Endothelial cell (in vitro differentiated cells): ENCODE results near the gene CUX1. TPM values are rescaled to one million over a fixed set of nuclear protein-coding genes. Genes with fewer than 3 reads are reported as not detected.
A peak's percentile ranks its signal among the peaks of the same experiment; 100 is the strongest.

Source experiments
- DNase-seq: peaks from one replicate; pipeline ENCODE4 v3.0.0; 2021; ENCODE audit warnings: low spot score
- H3K27ac Mint-ChIP-seq: one replicate; pipeline ENCODE4 v1.8.0; 2021; ENCODE audit warnings: mixed read lengths, inconsistent platforms; ENCODE audit not compliant: unreplicated experiment
- H3K27me3 Mint-ChIP-seq: one replicate; pipeline ENCODE4 v1.8.0; 2021; ENCODE audit warnings: mild to moderate bottlenecking, moderate library complexity, mixed read lengths, inconsistent platforms; ENCODE audit not compliant: unreplicated experiment
- H3K36me3 Mint-ChIP-seq: one replicate; pipeline ENCODE4 v1.8.0; 2021; ENCODE audit warnings: mild to moderate bottlenecking, low read depth, mixed read lengths, inconsistent platforms; ENCODE audit not compliant: unreplicated experiment
- H3K4me1 Mint-ChIP-seq: one replicate; pipeline ENCODE4 v1.8.0; 2021; ENCODE audit warnings: mild to moderate bottlenecking, mixed read lengths, inconsistent platforms; ENCODE audit not compliant: unreplicated experiment
- H3K4me3 Mint-ChIP-seq: one replicate; pipeline ENCODE4 v1.8.0; 2021; ENCODE audit warnings: mild to moderate bottlenecking, mixed read lengths, inconsistent platforms; ENCODE audit not compliant: unreplicated experiment
- H3K9me3 Mint-ChIP-seq: one replicate; pipeline ENCODE4 v1.8.0; 2021; ENCODE audit warnings: mixed read lengths, inconsistent platforms; ENCODE audit not compliant: unreplicated experiment
- CTCF ChIP-seq: fragments of 200-600 bp; sonication (generic); IDR thresholded peaks from one replicate; pipeline ENCODE4 v1.5.0; 2021; ENCODE audit warnings: antibody characterized with exemption; ENCODE audit not compliant: unreplicated experiment
- total RNA-seq: library from RNA; stranded (reverse); fragmentation: NEBNext Ultra II Directional; extraction: Animal tissue kit (Norgen Biotek cat#: 25700); gene quantifications from one replicate; pipeline ENCODE4 v1.2.1, GENCODE V29; 2021; ENCODE audit not compliant: unreplicated experiment

Gene CUX1
- total RNA-seq, 1 donor from 2014 or later = 43.7 TPM

DNA sequence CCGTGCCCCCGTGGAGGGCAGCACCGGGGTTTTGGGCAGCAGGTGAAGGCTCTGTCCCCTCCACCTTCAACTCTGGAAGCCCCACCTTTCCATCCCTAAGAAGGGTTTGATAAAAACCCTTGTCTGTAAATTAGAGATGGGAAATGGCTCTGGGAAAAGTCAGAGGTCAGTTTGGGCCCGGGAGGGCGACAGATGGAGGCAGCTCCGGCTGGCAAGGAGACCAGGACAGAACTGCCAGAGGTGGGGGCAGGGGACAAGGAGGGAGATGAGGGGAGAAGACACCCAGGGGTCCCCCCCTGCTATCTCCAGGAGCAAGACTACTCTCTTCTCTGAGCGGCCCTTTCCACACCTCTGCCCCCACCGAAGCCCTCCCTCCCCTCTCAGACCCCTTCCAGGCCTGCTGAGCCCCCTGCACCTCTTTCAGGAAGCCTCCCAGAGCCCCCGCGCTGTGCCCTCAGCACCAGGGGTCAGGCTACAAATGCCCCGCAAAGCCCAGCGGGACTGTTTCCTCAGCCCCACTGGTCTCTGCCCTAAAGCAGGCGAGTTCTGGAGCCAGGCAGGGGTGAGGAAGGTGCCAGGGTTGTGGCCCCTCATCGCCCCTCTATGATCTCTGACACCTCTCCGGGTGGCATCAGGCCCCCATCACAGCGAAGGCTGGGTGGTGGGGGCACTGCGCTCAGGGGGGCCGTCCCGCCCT lies 468.3 kb downstream of the CUX1 start:
- Mint-ChIP-seq H3K27ac (no peak overlapping the region), H3K36me3 (no peaks in the 10 kb centered on the region), H3K27me3 (peaks cover 14% of the 10 kb centered on the region), H3K9me3 (no peaks in the 10 kb centered on the region), H3K4me1 (peaks cover 12% of the 10 kb centered on the region), H3K4me3 (peak overlapping the region; percentile 77)
- no peak for DNase-seq
- TF ChIP-seq CTCF = no peak

- peaks cover 12% of the 10 kb centered on the region for H3K4me1 Mint-ChIP-seq
Observed at GRCh38 chr7:102286237-102287110, 469.0 kb downstream of the CUX1 start, which contains the start of gene SH2B2. TSS of gene SH2B2 (plus strand) at chr7:102286868. CDS start at chr7:102300551, 13,683 bp downstream.

GRCh38 chr7:102287111-102287980 lies 469.9 kb downstream of the CUX1 start:
- Mint-ChIP-seq H3K27me3 (peaks cover 14% of the 10 kb centered on the region), H3K9me3 (no peaks in the 10 kb centered on the region), H3K4me3 (no peak overlapping the region), H3K27ac (no peak overlapping the region), H3K4me1 (peaks cover 12% of the 10 kb centered on the region), H3K36me3 (no peaks in the 10 kb centered on the region)
- no peak for DNase-seq
- TF ChIP-seq CTCF = no peak

More at GRCh38 chr7:102286237-102287110, 469.0 kb downstream of the CUX1 start, which contains the start of gene SH2B2:
- Mint-ChIP-seq H3K4me3 (peak within 1 kb of the TSS; percentile 62), H3K27ac (no peak within 1 kb of the TSS), H3K27me3 (peaks cover 14% of the 10 kb centered on the region), H3K36me3 (no peaks in the 10 kb centered on the region), H3K9me3 (no peaks in the 10 kb centered on the region)
- TF ChIP-seq CTCF = no peak
- DNase-seq = peak; percentile 67

DNA sequence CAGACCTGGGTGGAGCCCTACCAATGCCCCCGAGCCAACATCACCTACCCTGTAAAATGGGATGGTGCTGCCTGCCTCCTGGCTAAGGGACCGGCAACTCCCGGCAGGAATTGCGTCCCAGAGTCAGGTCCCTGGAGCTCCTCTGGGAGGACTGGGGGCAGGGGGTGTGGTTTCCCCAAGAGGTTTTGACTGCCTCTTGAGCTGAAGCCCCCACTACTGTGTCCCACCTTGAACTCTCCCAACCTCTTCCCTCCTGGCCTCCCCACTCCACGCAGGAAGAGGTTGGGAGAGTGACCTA lies 470.5 kb downstream of the CUX1 start:
- peaks cover 14% of the 10 kb centered on the region for H3K27me3 Mint-ChIP-seq
- H3K4me3 Mint-ChIP-seq = no peak overlapping the region
- H3K9me3 Mint-ChIP-seq = no peaks in the 10 kb centered on the region
- no peak for DNase-seq
- no peak for TF ChIP-seq CTCF
- no peaks in the 10 kb centered on the region for H3K36me3 Mint-ChIP-seq
- H3K27ac Mint-ChIP-seq = no peak overlapping the region
- peaks cover 12% of the 10 kb centered on the region for H3K4me1 Mint-ChIP-seq
